CD4-positive, alpha-beta T cell treated with Interleukin-15 for 4 hours (primary cell): Measurements from ENCODE around the gene YDJC.
"Not testable (repeated sequence)": the region's sequence is repeated elsewhere in the genome, so short reads cannot be mapped to it uniquely, and the experiment has no call there.

Experiments
- DNase-seq: peaks from one replicate; pipeline ENCODE4 v3.0.0-alpha.2; 2020; ENCODE audit warnings: low spot score

Gene YDJC, protein sequence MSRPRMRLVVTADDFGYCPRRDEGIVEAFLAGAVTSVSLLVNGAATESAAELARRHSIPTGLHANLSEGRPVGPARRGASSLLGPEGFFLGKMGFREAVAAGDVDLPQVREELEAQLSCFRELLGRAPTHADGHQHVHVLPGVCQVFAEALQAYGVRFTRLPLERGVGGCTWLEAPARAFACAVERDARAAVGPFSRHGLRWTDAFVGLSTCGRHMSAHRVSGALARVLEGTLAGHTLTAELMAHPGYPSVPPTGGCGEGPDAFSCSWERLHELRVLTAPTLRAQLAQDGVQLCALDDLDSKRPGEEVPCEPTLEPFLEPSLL

DNA sequence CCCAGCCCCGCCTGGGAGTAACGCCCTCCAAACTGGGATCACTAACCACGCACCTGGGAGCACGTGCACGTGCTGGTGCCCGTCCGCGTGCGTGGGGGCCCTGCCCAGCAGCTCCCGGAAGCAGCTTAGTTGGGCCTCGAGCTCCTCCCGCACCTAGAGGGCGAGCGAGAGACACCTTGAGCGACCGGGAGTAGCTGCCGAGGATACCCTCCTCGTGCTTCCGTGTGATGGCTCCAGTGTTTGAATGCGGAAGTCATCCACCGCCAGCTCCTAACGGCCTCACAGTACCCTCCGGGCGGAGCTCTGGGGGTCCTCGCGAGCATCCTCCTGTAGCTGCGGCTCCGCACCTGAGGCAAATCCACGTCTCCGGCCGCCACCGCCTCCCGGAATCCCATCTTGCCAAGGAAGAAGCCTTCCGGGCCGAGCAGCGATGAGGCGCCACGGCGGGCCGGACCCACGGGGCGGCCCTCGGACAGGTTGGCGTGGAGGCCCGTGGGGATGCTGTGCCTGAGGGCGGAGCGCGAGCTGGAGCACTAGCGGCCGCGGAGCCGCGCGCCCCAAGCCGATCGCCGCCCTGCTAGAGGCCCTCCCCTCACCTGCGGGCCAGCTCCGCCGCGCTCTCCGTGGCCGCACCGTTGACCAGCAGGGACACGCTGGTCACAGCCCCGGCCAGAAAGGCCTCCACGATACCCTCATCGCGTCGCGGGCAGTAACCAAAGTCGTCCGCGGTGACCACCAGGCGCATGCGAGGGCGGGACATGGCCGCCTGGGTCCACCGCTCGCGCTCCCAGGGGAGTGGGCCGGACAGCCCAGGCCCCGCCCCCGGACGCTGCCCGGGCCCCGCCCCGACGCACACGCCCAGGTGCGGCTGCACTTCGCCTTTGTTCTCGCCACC is at the start of gene YDJC:
Gene YDJC, minus strand, starts transcription at position 768 of the 895 bp plus-strand sequence. Its CDS starts 8 bp downstream, at position 760.
- peak; percentile 95 for DNase-seq

- no peak for DNase-seq
Measured at GRCh38 chr22:21679383-21679782, 49.6 kb upstream of the YDJC start.

- DNase-seq = not testable (repeated sequence)
Measured at GRCh38 chr22:21678842-21679241, 49.0 kb upstream of the YDJC start.

DNA sequence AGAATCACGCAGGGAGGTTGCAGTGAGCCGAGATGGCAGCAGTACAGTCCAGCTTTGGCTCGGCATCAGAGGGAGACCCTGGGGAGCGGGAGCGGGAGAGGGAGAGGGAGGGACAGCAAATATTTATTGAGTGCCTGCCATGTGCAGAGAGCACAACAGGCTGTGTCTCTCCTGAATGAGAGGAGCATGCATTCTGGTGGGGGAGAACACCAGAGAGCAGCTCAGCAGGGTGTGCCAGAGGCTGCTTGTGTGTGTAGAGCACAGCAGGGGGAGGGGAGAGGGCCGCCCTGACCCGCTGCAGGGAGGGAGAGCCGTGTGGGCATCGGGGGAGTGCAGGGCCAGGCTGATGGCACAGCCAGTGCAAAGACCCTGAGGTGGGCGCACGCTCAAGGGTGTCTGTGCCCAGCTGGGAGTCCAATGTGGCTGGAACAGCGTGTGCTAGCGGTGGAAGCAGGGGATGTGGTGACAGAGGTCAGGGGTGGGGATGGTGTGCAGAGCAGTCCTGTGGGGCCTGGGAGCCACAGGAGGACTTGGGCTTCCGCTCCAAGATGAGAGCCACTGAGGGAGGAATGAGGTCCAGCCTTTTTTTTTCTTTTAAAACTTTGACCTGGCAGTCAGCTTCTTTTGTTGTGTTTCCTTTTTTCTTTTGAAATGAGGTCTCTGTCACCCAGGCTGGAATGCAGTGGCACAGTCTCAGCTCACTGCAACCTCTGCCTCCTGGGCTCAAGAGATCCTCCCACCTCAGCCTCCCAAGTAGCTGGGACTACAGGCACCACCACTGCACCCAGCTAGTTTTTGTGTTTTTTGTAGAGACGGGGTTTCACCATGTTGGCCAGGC is 48.0 kb upstream of the YDJC start:
- DNase-seq = no peak

DNA sequence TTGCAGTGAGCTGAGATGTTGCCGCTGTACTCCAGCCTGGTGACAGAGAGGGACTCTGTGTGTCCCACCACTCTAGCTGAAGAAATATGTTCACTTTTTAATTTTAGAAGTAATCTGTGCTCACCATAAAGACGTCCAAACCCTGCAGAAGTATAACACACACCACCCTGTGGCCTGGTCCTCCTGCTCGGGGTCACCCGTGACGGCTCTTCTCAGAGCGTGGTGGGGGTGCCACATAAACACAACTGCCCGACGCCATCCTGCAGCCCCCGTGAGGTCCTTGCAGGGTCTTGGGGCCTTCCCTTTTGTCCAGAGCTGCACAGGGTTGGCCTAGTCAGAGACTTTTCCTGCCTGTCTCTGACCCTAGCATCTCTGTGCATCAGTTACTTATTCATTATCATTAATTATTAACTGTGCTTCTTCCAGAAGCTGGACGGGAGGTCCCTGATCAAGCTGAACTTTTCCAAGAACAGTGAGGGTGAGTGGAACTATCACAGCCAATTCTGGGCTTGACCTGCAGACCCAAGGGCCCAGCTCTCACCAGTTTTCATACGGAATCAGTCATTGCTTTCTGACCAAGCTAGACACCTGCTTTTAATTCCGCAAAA is 44.9 kb upstream of the YDJC start:
- no peak for DNase-seq

DNA sequence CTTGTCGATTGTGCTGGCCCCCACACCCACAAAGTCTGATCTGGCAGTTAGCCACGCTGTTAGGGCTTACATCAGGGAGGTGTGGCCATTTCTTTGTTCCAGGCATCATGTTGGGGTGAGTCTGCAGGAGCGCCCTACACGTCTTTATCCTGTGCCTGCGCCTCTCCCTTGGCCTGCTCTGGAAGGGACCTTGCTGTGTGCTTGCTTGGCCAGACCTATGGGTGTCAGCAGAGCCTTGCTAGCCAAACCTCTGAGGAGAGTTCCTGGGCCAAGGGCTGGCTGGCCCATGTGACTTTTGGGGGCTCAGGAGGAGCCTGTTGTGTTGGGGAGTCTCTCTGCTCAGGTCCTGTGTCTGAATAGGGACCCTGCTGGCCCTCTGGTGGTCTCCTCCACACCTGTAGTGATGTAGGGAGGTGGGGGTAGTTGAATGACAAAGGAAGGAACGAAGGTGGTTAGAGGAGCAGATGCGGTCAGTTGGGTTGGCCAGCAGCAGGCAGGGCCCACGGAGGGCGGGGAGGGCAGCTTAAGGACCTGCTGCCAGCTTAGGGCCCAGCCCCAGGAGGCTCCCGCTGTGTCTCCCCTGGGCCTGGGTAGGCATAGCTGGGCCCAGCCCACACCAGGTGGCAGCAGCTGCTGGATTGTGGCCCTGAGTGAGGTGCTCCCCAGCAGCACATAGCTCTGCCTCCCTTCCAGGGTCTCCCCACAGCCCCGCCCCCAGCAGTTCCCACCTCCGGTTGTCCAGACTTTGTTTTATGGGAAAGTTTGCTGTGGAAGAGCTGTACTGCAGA is 43.9 kb upstream of the YDJC start:
- no peak for DNase-seq

- DNase-seq = no peak
Measured at GRCh38 chr22:21672107-21672629, 42.3 kb upstream of the YDJC start.

GRCh38 chr22:21669026-21669425 is 39.2 kb upstream of the YDJC start:
- DNase-seq = no peak

DNA sequence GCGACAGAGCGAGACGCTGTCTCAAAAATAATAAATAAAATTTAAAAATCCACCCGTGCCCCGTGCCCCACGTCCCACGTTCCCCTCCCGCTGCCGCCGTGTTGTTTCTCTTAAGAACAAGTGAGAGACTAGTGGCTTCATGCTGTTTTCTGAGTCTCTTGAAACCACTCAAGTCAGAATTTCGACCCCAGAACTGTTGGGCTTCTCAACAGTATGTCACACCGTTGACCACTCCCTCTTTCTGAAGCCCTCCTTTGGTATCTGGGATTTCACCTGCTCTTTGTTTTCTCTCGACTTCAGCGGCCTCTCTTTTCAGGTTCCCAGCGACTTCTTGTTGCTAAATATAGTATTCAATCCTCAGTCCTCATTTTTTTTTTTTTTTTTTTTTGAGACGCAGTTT is 37.0 kb upstream of the YDJC start:
- no peak for DNase-seq

DNA sequence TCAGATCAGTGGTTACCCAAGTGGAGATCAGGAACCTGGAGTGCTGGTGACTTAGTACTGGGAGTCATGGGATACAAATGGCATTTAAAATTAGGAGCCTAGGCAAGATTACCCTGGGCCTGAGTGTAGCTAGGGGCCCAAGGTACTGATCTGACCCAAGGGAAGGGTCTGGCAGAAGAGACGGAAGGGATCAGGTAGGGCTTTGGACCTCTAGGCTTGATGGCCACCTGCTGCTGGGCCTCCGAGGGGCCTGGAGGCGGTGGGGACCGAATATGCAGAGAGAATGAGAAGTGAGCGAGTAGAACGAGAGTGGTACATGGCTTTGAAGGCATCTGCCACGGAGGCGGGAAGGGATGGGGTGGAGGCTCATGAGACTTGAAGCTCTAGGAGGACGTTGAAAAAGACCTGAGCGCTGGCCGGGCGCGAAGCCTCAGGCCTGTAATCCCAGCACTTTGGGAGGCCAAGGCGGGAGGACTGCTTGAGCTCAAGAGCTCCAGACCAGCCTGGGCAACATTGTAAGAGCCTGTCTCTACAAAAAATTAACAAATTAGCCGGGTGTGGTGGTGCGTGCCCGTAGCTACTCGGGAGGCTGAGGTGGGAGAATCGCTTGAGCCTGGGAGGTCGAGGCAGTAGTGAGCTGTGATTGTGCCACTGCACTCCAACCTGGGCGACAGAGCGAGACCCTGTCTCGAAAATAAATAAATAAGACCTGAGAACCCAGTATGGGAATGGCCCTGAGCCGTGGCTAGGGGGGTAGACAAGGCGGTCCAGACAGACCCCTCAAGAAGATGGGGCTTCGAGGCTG is 35.4 kb upstream of the YDJC start:
- no peak for DNase-seq

- DNase-seq = no peak
Measured at GRCh38 chr22:21663738-21664137, 33.9 kb upstream of the YDJC start.

- no peak for DNase-seq
Measured at GRCh38 chr22:21661991-21662390, 32.2 kb upstream of the YDJC start.

DNA sequence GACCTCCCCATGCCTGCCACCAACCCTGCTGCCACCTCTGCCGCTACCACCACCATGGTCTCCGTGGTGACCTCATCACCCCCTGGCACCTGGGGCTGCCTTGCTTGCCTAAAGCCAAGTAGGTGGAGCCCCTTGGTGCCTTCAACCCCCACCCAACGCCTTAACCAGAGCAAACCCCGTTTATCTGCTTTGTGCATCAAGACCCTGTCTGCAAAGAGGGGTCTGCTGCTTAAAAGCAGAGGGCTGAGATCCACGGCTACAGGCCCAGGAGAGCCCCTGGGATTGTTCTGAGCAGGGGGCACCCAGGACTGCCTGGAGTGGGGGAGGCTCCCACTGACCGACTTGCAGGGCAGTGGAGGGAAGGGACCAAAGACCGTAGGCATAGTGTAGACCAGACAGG is 31.1 kb upstream of the YDJC start:
- no peak for DNase-seq

GRCh38 chr22:21659864-21660525 is 30.2 kb upstream of the YDJC start:
- DNase-seq = no peak

DNA sequence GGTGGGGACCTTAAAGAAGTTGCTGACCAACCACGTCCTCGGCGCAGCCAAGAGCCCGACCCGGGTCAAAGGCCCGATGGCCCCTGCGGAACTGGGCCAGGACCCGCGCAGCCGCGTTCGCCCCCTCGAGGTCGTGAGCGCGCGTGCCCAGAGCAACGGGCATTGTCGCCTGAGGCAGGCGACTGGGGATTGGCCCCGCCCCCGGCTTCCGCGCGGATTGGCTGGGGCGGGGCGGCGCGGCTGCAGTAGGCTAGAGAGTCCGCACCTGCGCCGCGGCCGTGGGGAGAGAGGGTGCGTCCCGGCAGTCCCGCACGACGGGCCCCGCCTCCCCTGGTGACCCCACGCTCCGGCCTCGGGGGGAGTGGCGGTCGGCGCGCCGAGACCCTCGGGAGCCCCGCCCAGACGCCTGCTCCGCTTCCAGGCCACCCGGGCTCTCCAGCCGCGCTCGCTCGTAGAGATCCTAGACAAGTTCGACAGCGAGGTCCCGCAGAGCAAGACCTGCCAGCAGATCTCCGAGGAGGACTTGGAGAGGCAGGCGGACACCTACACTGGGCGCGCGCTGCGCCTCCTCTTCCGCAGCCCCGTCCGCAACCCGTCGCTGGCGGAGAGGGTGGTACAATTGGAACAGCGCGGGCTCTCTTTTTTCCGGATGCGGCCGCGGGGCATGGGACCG is 27.7 kb upstream of the YDJC start:
- peak; percentile 70 for DNase-seq

GRCh38 chr22:21657020-21657359 is 27.2 kb upstream of the YDJC start:
- no peak for DNase-seq

- no peak for DNase-seq
Measured at GRCh38 chr22:21652547-21653545, 23.0 kb upstream of the YDJC start.
